22Rv1 (cell line): ENCODE data around the gene CX3CR1.

Experiments
- ZFX ChIP-seq: fragments of 450-650 bp; IDR thresholded peaks from 2 replicates; pipeline ENCODE4 v1.6.1; 2017; ENCODE audit warnings: antibody characterized with exemption, borderline replicate concordance
- TF ChIP-seq, protein P1 (sequence below): fragments of 450-650 bp; IDR thresholded peaks from 2 replicates; pipeline ENCODE4 v1.5.1; 2017; ENCODE audit warnings: mild to moderate bottlenecking

DNA sequence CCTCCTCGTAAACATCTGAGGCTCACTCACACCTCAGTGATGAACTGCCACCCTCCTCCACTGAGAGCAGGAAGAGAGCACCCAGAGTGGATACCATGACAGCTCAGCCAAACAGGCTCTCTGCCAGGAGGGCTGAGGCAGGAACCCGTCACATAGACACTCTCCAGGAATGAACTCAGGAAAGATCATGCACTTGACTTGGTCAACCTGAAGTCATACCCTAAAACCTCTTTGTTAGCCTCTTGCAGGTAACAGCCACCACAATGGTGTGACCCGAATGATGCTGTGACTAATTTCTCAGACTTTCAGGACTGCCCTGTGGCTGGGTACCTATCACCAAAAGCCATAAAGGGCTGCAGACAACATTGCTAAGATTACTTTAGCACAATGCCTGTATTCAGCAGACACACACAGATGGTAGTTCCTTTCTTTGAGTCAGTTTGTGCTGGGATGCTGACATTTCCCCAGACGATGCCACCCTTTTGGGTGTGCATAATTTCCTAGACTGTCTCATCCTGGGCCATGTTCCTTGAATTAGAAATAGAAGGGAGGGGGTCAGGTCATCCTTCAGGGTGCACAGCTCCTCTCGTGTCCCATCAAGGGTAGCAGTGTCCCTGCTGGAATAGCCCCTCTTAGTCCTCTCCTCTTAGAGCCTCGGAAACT, 30.3 kb downstream of the CX3CR1 start:
- TF ChIP-seq, protein P1, sequence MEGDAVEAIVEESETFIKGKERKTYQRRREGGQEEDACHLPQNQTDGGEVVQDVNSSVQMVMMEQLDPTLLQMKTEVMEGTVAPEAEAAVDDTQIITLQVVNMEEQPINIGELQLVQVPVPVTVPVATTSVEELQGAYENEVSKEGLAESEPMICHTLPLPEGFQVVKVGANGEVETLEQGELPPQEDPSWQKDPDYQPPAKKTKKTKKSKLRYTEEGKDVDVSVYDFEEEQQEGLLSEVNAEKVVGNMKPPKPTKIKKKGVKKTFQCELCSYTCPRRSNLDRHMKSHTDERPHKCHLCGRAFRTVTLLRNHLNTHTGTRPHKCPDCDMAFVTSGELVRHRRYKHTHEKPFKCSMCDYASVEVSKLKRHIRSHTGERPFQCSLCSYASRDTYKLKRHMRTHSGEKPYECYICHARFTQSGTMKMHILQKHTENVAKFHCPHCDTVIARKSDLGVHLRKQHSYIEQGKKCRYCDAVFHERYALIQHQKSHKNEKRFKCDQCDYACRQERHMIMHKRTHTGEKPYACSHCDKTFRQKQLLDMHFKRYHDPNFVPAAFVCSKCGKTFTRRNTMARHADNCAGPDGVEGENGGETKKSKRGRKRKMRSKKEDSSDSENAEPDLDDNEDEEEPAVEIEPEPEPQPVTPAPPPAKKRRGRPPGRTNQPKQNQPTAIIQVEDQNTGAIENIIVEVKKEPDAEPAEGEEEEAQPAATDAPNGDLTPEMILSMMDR: no peak
- no peak for TF ChIP-seq ZFX
